NCI-H187 (cell line): ENCODE measurements around the gene ARID5B.

ENCODE experiments used
- DNase-seq, 2 experiments: peaks; one replicate each; lab custom pipeline; 2025; lab: John Stamatoyannopoulos, UW

Gene ARID5B

DNA sequence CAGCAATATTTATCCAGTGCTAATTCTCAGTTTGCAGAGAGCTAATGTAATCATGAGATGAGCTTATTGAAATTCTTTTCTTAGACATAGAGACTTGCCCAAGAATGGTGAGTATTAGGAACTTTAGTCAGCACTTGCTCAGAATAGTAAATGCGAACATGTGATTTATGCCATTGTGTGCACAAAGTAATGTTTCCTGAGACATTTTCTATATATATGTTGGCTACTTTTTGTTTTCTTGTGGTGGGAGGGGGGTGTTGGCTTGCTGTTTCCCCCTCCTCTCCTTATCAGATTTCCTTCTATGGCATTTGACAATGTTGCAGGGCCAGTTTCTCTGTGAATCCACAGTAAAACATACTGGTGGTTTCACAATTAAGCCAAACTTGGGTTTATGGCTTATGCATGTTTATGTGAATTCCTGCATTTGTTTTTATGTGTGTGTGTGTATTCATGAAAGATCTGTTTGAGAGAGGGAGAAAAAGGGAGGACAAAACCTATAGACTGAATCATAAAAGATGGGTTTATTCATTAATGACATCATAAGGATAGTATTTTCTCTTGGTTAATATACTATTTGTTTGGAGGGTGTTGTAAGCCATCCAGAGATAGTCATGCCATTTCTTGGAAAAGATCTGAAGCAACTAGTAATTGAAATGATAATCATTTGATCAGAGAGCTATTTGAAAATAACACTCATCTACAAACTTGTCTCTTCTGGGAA lies 36.3 kb downstream of the ARID5B start:
- DNase-seq: no peak

DNA sequence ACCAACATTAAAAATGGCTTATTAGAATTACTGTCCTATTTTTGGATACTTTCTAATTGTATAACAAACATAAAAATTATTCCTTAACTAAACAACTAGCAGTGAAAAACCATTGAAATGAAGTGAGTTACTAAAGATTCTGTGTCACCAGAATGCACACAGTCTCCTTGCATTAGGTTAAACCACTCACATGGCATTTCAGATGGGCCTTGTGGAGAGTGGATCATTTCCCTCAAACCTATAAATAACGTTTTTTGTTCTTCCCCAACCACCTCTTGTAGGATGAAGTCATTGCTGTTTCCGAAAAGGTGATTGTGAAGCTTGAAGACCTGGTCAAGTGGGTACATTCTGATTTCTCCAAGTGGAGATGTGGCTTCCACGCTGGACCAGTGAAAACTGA lies 38.4 kb downstream of the ARID5B start:
- DNase-seq: no peak

DNA sequence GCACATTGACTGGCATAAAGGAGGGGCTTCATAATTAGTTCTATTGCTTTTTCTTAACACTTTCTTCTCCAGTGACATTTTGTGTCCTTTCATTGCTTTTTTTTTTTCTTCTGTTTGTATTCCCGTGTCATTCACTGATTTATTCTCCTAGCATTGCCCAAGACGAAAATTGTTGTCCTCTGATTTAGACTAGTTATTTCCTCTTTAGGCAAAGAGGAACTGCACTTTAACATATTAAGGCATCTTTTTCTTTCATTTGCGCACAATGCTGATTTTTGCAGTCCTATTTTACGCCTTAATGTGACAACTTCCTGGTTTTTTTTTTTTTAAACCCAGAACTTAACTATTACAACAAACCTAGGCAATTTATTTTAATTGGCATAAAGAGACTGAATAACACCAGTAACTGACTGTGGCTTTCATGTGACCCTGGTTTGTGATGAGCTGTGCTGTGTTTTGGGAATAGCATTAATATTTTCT lies 39.7 kb downstream of the ARID5B start:
- no peak for DNase-seq

DNA sequence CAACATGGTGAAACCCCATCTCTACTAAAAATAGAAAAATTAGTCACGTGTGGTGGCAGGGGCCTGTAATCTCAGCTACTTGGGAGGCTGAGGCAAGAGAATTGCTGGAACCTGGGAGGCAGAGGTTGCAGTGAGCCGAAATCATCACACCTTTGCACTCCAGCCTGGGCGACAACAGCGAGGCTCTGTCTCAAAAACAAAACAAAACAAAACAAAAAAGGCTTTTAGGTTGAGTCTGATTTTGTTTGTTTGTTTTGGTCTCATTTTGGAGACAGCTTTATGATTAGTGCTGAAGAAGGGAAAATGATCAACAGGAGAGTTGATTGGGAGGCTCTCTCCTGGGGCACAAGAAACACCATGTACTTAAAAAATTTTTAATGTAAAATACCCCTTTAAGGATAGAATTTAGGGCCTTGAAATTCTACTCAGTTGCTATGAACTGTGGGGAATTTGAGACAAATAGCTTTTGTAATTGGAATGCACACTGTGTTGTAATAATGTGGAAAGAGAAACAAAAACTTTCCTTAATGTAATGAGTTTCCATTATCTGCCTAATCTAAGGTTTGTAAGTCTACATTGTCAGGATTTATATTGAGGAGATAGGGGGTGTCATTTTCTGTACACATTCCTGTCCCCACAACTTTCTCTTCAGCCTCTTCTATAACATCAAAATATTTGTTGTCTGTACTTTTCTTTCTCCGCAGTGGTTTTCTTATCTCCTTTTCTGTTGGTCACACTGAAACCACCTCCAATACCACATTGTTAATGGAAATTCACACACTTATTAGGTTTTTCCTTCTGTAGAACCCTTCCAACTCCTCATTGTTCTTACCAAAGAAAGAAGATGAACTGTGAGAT lies 41.3 kb downstream of the ARID5B start:
- DNase-seq: no peak

DNA sequence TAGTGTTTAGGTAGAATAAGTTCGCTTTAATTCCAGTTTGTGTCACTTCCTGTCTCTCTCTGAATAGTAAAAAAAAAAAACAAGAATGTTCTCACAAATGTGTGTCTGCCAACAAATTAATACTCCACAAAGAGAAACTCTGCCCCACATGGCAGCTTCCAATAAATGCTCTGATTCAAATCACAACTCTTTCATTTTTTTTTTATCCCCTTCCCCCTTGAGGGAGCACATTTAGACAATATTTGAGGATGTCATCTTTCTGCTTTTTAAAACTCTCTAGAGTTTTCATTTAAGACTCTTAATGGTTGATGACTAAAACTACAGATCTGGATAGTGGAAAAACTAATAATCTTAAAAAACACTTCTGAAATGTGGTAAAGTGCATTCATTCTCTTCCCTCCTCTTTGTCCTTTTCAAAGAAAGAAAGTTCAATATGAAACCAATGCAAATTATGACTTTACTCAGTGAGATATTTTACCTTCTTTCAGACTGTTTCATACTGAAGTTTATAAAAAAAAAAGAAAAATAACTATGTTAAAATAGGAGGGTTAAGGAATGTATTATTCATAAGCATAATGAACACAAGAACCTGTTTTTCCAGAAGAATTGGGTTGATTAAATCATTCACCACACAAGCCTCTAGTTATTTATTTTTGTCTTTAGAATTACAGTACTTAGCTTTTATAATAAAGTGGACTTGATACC lies 42.3 kb downstream of the ARID5B start:
- DNase-seq: no peak

DNA sequence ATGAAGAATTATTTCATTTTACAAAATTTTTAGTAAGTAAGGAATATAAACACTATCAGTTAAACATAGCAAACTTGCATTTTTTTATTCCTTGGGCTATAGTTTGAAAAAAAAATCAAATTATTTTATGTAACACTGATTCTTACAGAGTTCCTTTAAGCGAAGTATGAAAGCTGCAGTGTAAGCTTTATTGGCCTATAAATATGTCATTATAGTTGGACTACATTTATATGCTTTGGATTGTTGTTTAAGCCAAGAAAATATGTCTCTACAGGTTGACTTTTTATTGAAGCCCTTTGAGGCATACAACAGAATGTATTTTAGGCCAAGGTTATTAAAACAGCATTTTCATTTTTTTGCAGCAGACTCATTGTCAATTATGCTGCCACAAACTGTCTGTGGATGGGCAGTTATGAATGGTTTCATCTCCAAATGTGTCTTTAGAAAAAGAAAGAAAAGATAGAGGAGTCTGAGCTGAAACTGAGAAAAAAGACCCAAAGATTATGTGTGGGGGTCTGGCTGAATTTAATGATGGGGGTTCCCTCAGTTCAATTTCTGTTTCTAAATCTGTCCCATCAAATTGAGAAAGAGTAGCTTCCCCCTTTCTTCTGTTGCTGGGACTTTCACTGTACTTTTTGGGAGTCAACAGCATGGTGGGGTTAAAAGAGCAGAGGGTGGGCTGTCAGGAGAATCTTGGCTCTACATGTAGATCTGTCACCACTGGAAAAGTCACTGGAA lies 43.1 kb downstream of the ARID5B start:
- DNase-seq: no peak

DNA sequence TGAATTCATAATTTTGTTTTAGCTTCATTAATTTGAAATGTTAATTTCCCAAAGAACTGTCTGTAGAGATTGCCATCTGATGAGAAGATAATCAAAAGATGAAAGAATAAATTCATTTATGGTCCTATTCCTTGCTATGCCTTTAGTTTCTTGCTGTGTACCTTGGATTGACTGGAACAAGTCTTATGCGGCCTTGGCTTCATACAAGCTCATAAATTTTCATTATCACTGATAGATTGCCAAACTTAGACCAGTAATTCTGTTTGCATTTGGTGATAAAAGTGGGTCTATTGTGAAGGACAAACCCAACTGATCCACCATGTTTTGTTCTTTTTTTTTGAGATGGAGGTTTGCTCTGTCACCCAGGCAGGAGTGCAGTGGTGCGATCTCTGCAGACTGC lies 48.2 kb downstream of the ARID5B start:
- no peak for DNase-seq

DNA sequence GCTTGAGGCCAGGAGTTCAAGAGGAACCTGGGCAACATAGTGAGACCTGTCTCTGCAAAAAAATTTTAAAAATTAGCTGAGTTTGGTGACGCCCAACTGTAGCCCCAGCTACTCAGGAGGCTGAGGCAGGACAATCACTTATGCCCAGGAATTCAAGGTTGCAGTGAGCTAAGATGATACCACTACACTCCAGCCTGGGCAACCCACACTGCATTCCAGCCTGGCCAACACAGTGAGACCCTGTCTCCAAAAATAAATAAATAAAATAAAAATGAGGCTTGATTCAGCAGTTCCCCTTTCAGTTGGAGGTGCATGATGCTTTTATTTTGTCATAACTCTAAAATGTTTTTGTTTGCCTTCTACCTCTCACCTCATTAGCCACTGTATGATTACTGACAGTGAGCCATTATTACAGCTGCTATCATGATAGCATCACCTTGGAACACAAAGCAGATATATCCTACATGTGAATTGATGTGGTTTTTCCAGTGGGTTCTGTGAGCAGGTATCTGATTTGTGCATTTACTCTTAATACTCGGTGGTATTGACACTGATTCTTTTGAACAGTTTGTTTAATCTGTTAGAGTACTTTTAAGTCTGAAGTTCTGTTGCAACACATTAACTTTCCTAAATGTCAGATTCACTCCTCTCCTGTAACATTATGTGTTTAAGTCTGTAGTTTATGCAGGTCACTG lies 49.1 kb downstream of the ARID5B start:
- no peak for DNase-seq

DNA sequence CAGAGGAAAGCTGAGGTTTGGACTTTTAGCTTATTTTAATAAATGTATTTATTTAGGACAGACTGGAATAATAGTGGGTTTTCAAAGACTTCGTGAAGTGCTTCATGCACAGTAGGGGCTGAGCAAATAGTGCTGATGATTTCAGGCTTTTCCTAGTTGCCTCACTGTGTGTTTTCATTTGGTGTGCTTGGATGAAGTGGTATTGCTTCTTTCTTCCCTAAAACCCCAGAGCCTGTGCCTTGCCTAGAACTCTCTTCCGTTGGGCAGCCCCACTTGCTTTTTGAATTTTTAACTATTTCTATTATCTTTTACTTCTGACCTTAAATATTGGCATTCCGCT lies 49.6 kb downstream of the ARID5B start:
- no peak for DNase-seq

DNA sequence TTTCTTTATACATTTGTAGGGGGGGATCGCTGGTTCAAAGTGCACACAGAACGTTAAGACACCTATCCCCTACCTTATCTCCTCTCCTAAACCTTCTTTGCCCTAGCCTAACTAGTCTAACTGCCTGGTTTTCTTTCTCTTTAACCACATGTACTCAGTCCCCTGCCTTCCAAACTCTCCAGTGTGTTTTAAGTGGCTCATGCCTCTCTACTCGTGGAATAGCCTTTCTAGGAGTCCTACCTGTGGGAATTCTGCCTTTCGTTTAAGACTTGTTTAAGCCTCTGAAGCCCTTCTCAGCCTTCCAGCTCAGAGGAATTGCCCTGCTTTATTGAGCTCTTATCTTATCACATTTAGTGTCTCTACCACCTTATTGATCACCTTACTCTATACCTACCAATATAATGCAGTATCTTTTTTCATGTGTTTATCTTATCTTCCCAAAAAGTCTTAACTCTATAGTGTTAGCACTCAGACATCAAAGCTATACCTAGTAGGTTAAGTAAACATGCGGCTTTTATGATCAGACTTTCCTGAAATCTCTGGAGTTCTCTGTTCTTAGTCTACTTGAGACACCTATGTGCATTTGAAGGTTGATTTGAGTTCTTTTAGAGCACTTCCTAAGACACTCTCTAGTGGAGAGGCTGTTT lies 50.7 kb downstream of the ARID5B start:
- no peak for DNase-seq

DNA sequence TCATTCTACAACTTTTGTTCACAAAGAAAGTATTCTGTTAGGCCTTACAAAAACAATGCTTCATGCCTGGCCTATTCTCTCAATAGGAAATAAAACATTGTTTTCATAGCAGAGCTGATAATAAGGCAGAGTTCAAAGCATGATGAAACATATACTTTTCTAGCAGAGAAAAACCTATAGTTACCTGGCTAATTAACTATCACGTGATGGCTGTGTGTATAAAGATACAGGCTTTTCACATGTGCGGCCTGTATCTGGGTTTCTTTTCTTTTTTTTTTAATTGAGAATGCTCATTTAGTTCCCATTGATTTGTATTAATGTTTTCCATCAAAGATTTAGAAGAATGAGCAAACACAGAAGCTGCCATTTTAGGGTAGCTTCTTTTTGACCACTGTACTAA lies 51.7 kb downstream of the ARID5B start:
- no peak for DNase-seq

DNA sequence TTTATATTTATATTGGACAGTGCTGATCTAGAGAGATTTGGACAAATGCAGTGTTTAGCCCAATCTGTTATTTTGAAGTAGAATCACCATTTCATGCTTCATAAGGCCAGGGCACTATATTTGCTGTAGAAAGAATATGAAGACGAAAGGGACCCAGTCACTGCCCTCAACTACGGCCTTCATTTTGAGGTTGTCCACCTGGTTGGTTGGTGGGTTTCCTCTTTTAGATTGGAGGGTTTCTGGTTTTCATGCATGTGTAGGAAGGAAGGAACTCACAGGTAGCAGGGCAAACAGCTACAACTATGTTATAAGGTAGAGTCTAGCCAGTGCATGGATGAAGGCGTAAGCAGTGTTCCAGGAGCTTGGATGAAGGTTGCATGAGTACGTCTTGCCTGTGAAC lies 56.3 kb downstream of the ARID5B start:
- no peak for DNase-seq

DNA sequence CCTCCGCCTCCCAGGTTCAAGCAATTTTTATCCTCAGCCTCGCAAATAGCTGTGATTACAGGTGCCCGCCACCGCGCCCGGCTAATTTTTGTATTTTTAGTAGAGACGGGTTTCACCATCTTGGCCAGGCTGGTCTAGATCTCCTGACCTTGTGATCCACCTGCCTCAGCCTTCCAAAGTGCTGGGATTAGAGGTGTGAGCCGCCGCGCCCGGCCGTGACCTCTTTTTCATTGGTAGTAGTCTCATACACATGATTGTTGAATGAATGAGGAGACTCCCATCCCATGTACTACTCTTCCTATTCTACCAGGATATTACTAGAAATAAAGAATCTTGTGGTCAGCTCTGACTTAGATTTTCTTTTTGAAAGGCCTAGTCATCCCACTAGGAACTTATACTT lies 56.8 kb downstream of the ARID5B start:
- DNase-seq: no peak

DNA sequence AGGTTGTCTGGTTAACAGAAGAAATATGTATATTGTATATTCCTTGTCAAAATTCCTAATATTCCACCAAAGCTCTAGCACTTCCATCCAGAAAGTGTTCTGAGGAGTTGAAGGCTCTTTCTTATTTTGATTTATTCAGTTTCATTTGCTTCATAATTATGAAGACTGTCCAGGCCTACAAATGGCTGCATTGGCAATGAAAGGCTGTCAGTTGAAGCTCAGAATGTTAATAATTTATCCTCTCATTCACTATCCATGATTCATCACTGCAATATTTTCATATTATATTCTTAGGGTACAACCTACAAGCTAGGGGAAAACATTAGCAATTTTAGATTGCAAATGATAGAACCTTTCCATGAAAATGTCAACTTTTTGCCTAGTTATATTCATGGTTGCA lies 57.3 kb downstream of the ARID5B start:
- DNase-seq: no peak

DNA sequence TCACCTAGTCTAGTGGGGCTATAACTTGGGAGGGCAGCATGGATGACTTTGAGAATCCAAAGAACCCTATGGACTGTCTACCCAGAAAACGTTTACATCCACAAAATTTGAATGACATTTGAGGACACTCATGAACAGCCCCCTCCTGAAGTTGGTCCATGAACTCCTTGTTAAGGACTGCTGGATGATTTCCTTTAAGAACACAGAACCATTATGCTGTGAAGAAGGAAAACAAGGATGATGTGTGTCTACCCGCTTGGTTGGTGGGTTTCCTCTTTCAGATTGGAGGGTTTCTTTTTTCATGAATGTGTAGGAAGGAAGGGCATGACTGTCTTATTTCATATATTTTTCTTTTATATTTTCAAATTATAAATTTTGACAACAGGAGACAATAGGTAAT lies 58.3 kb downstream of the ARID5B start:
- DNase-seq: no peak

DNA sequence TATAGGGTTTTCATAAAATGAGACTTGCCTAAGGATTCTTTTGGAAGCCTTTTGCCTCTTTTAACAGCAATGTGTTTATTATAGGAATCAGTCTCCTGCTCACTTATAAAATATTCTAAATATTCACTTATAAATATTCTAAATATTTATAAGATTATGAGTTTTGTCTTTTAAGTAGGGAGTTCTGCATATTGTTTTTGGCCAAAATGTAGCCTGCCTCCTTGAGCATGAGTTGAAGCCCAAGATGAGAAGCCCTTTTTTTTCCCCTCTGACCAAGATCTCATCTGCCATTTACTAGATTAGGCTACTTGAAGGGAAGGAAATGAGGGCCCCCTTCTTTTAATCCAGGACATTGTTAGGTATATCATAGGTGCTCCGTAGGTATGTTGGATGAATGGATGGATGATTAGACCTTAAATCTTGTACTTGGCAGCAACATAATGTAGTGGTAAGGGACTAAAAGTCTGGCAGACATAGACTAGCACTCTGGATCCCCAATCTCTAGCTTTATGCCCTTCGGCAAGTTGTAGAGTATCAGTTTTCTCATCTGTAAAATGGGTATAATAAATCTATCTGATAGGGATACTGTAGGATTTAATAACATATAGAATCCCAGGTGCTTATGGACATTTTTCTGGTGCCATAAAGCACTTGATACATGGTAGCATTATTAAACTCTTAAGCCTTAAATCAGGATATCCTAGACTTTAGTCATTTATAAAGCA lies 59.1 kb downstream of the ARID5B start:
- DNase-seq: no peak

DNA sequence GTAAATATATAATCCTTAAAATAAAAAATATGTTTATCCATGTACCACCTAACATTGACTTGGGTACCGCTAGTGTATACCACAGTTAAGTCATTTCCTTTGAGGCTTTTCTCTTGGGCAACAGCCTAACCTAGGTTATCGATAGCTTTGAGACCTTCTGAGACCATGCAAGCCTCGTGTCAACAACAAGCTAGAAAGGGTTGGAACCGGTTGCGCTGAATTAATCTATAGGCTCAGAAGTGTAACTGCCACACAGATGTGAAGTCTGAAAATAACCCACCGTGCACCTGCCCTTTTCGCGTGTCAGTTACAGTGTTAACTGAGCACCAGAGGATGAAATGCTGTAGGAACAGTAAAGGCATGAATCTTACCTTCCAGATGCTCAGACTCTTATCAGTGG lies 59.8 kb downstream of the ARID5B start:
- no peak for DNase-seq

DNA sequence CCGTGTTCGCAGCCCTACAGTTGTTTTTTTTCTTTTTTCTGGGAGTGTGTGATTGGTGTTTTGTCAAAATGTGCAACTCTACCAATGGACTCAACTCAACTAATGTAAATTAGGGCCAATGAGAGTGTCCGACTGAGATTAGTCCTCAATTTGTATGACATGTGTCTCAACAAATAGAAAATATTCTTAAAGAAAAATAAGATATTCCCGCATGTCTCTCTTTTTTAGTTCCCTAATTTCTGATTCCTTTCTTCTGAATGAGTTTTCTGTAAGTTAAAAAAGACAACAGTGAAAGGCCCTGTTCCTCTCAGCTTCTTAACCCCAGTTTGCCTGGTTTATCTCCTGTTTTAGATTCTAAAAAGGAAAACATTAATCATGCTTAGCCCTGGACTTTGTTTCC lies 61.5 kb downstream of the ARID5B start:
- no peak for DNase-seq

DNA sequence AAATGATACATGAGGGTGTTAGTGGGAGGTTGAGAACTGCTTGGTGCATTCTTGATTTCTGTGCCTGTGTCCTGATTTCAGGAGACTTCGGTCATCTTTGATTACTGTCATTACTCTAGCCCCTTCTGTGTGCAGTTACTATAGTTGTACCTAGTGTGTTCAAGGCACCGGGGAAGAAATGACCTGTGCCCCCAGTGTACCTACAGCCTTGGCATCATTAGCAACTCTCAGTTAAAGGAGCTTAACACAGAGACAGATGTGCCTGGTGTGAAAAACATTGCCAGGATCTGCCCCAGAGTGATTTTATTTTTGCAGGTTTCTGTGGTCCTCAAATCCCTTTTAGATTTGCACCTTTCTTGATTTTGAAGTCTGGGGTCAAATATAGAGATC lies 62.2 kb downstream of the ARID5B start:
- no peak for DNase-seq

DNA sequence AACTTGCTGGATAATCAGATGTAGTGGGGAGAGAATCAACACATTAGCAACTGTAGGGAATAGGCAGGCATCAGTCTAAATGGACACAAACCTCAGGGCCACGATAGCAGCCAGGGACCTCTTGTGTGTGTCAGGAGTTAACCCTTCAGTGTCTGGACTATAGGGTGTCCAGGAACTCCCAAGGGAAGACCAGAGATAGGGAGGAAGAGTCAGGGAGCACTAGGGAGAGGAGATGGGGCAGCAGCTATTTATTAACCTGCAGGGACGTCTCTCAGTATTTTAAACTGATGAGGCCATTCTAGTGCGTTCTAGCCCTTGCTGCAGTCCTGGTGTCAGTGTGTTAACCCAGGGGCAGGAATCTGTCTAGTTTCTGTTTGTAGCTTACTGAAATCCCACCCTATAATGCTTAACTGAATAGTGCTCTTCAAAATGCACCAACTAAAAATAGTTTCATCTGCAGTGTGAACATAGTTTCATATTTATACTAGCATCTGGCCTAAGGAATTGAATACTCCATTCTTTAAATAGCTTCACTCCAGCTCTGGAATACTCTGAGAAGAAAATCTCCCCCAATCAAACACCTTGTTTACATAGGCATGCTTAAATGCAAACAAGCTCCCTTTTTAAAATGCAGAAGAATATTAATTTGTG lies 62.7 kb downstream of the ARID5B start:
- no peak for DNase-seq
